ENCODE data around the gene TAS2R60.

DNA sequence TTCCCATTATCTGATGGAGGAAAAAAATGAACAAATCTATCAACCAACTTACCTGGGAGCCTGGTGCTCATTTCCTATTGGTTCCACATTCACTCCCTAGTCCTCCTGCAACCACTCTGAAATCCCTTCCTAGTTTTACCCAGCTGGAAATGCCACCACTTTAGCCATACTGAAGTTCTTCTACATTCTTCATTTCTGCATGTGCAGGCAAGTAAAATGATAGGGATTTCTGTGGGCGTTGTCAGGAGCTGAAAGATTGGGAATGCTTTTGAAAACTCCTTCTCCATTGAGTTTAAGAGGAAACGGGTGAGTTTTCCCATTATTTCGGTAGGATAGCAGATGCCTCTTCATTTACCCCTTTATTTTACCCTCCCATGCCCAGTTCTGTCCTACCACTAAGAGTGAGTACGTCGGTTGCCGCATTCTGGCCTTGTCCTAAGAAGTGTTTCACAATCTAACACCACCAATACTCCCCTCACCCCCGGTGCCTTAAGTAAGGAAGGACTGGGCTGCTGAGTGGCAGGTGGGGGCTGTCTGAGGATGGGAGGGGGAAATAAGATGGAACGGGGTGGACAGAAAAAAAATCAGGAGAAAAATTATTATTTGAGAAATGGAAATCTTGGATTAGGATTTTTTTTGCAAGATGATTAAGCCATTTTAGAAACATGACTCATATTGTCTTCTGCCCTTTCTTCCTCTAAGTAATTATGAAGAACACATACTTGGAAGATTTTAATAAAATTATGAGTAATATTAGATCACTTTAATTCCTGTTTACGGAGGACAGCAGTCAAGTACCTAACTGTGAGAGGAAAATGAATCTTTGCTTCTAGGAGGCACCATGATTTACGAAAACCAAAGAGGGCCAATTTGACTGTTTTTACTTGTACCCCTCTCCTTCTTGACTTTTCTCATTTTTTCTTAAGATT, 13.2 kb upstream of the TAS2R60 start:
- no peak for TF ChIP-seq CTCF (IDR thresholded peaks at IDR 0.05)
- TF ChIP-seq POLR2AphosphoS5 (IDR thresholded peaks at IDR 0.05; ENCODE audit: insufficient read depth in 1 of 2, low read depth in 1 of 2) = no peak
- TF ChIP-seq POLR2A (IDR thresholded peaks at IDR 0.05) = no peak

Measured in vagina (tissue), 2 donors.